SK-N-SH (cell line): ENCODE results near the gene FOXP1. TPM values are rescaled to one million over a fixed set of nuclear protein-coding genes. Genes with fewer than 3 reads are reported as not detected.

ENCODE experiments used
- CTCF ChIA-PET: fragments of 300-600, 350-600 bp; formaldehyde crosslinking; extraction: SDS; loops from one replicate; lab custom pipeline; 2021; lab: Yijun Ruan, JAX
- POLR2A ChIA-PET: fragments of 350-600 bp; sonication (Branson Sonifier 250); formaldehyde crosslinking; extraction: SDS; loops from one replicate; lab custom pipeline; 2020; ENCODE audit warnings: antibody characterized with exemption, inconsistent platforms; lab: Yijun Ruan, JAX
- DNase-seq: peaks from one replicate; pipeline ENCODE4 v3.0.0; 2012
- H2AFZ ChIP-seq: fragments of 200-600 bp; sonication (generic); 2 replicates; pipeline ENCODE4 v1.8.1; 2016; ENCODE audit warnings: antibody characterized with exemption, mild to moderate bottlenecking, low read depth
- H3F3A ChIP-seq: fragments of 200-600 bp; sonication (generic); replicated peaks from 2 replicates; pipeline ENCODE3; 2016; ENCODE audit warnings: antibody characterized with exemption, mild to moderate bottlenecking; ENCODE audit not compliant: insufficient read depth
- H3K27ac ChIP-seq, 2 experiments: fragments of 200-500 bp in 1 of 2; fragments of 200-600 bp in 1 of 2; sonication (Bioruptor generic) in 1 of 2; sonication (generic), shearing (Covaris generic) in 1 of 2; 2 replicates each; pipeline versions ENCODE4 v1.5.1 to v1.6.1; 2014 to 2016; ENCODE audit warnings: low read depth in 2 of 2, inconsistent platforms in 1 of 2, low read length in 1 of 2, mild to moderate bottlenecking in 1 of 2, mixed read lengths in 1 of 2
- H3K27me3 ChIP-seq: fragments of 200-600 bp; sonication (generic), shearing (Covaris generic); 2 replicates; pipeline ENCODE4 v1.6.1; 2016; ENCODE audit warnings: mixed run types; ENCODE audit not compliant: insufficient read depth
- H3K36me3 ChIP-seq, 2 experiments: fragments of 200-500 bp in 1 of 2; fragments of 200-600 bp in 1 of 2; sonication (Bioruptor generic) in 1 of 2; sonication (generic) in 1 of 2; replicated peaks in 1 of 2; 2 replicates each; pipeline versions ENCODE3 to v1.5.1; 2014 to 2016; ENCODE audit warnings: low read length in 1 of 2, mild to moderate bottlenecking in 1 of 2; ENCODE audit not compliant: insufficient read depth in 2 of 2, control insufficient read depth in 1 of 2
- H3K4me1 ChIP-seq, 2 experiments: fragments of 200-500 bp in 1 of 2; fragments of 200-600 bp in 1 of 2; sonication (Bioruptor generic) in 1 of 2; sonication (generic), shearing (Covaris generic) in 1 of 2; 2 replicates each; pipeline versions ENCODE4 v1.5.1 to v1.6.1; 2014 to 2016; ENCODE audit warnings: low read depth in 1 of 2, low read length in 1 of 2, mixed run types in 1 of 2; ENCODE audit not compliant: insufficient read depth in 2 of 2, control insufficient read depth in 1 of 2
- H3K4me2 ChIP-seq: fragments of 200-600 bp; sonication (generic), shearing (Covaris generic); 2 replicates; pipeline ENCODE4 v1.6.1; 2017; ENCODE audit warnings: mixed run types
- H3K4me3 ChIP-seq, 2 experiments: fragments of 200-500 bp in 1 of 2; fragments of 200-600 bp in 1 of 2; sonication (Bioruptor generic) in 1 of 2; sonication (generic), shearing (Covaris generic) in 1 of 2; 2 replicates each; pipeline versions ENCODE4 v1.5.1 to v1.8.1; 2014 to 2016; ENCODE audit warnings: low read depth in 2 of 2, inconsistent platforms in 1 of 2, low read length in 1 of 2, mild to moderate bottlenecking in 1 of 2, mixed read lengths in 1 of 2, moderate library complexity in 1 of 2
- H3K79me2 ChIP-seq: fragments of 200-600 bp; sonication (generic); 2 replicates; pipeline ENCODE4 v1.8.1; 2017; ENCODE audit warnings: mild to moderate bottlenecking; ENCODE audit not compliant: insufficient read depth
- H3K9ac ChIP-seq: fragments of 200-600 bp; sonication (generic); 2 replicates; pipeline ENCODE4 v1.6.1; 2017; ENCODE audit warnings: mixed run types
- H3K9me2 ChIP-seq: fragments of 200-600 bp; sonication (generic); 2 replicates; pipeline ENCODE4 v1.6.1; 2017; ENCODE audit warnings: mixed run types
- H3K9me3 ChIP-seq: fragments of 200-600 bp; sonication (generic); 2 replicates; pipeline ENCODE4 v1.6.1; 2017; ENCODE audit warnings: mixed run types, mild to moderate bottlenecking, moderate library complexity
- H4K20me1 ChIP-seq: fragments of 200-600 bp; sonication (generic); 2 replicates; pipeline ENCODE4 v1.6.1; 2017; ENCODE audit warnings: mild to moderate bottlenecking, mixed run types; ENCODE audit not compliant: insufficient read depth
- EP300 ChIP-seq, 2 experiments: IDR thresholded peaks; 2 replicates each; pipeline versions ENCODE4 v1.4.0 to v1.6.1; 2012; ENCODE audit warnings: borderline replicate concordance in 1 of 2, low read depth in 1 of 2, low read length in 1 of 2
- IRF3 ChIP-seq: fragments of 150-350 bp; IDR thresholded peaks from 2 replicates; pipeline ENCODE4 v1.6.1; 2016; ENCODE audit warnings: mild to moderate bottlenecking, low read depth, low read length
- MAX ChIP-seq: IDR thresholded peaks from 2 replicates; pipeline ENCODE4 v1.4.0; 2012; ENCODE audit warnings: low read depth
- MXI1 ChIP-seq: IDR thresholded peaks from 2 replicates; pipeline ENCODE4 v1.6.1; 2012; ENCODE audit warnings: mild to moderate bottlenecking, low read depth, low read length, improper control_type of control experiment
- RAD21 ChIP-seq: IDR thresholded peaks from 2 replicates; pipeline ENCODE4 v1.6.1; 2012; ENCODE audit warnings: mild to moderate bottlenecking, low read length
- RXRA ChIP-seq: IDR thresholded peaks from 2 replicates; pipeline ENCODE4 v1.4.0; 2012; ENCODE audit warnings: low read depth, mild to moderate bottlenecking, borderline replicate concordance
- TAF1 ChIP-seq: IDR thresholded peaks from 2 replicates; pipeline ENCODE4 v1.6.1; 2012; ENCODE audit warnings: low read depth, mild to moderate bottlenecking, low read length, moderate library complexity, borderline replicate concordance
- USF1 ChIP-seq: IDR thresholded peaks from 2 replicates; pipeline ENCODE4 v1.4.0; 2012; ENCODE audit warnings: low read depth, borderline replicate concordance
- WGBS: methylation state at CpG from one replicate; pipeline ENCODE4 v1.1.6; 2017; ENCODE audit warnings: low lambda C conversion rate; 5-methylcytosine and 5-hydroxymethylcytosine counted together
- polyA plus RNA-seq, 3 experiments: library from polyadenylated mRNA; depleted of rRNA; stranded (reverse); fragments of >200 nt; gene quantifications; 2 replicates each; pipeline ENCODE4 v1.2.3, GENCODE V29; 2012
- TF ChIP-seq, protein P1 (sequence below): fragments of 200-600 bp; sonication (generic); IDR thresholded peaks from 2 replicates; pipeline ENCODE4 v1.6.1; 2017; ENCODE audit warnings: antibody characterized with exemption, mild to moderate bottlenecking, moderate library complexity
- TF ChIP-seq, protein P2 (sequence below): fragments of 150-350 bp; IDR thresholded peaks from 2 replicates; pipeline ENCODE4 v1.6.1; 2017; ENCODE audit warnings: antibody characterized with exemption, low read length, low read depth, borderline replicate concordance
- TF ChIP-seq, protein P3 (sequence below): IDR thresholded peaks from 2 replicates; pipeline ENCODE4 v1.4.0; 2012; ENCODE audit warnings: low read depth, borderline replicate concordance

The FOXP1 gene
- polyA plus RNA-seq, 1 of the 3 experiments (the other 2 are of a cell fraction), result 8.8 TPM

GRCh38 chr3:71587958-71588357 lies 4.4 kb upstream of the FOXP1 start:
- Histone ChIP-seq H3K4me1 (peaks cover 4 to 22% of the 10 kb centered on the region in 2 experiments; a peak in 3 of 4 replicates), H3K36me3 (no peaks in the 10 kb centered on the region), H2AFZ (no peak overlapping the region), H3K27me3 (no peaks in the 10 kb centered on the region), H3K9ac (no peak overlapping the region), H3F3A (peaks cover 28% of the 10 kb centered on the region), H3K79me2 (peaks cover 43% of the 10 kb centered on the region), H3K9me2 (no peaks in the 10 kb centered on the region), H3K4me3 (no peak overlapping the region), H3K4me2 (no peak overlapping the region), H3K9me3 (peaks cover 4% of the 10 kb centered on the region; the same call in 1 of the 2 replicates), H3K27ac (peak overlapping the region in 1 of 2 experiments; percentile 18; a peak in 1 of 4 replicates), H4K20me1 (no peaks in the 10 kb centered on the region)
- TF ChIP-seq RXRA (no peak), USF1 (no peak), TAF1 (no peak), MXI1 (no peak)
- TF ChIP-seq, protein P1, sequence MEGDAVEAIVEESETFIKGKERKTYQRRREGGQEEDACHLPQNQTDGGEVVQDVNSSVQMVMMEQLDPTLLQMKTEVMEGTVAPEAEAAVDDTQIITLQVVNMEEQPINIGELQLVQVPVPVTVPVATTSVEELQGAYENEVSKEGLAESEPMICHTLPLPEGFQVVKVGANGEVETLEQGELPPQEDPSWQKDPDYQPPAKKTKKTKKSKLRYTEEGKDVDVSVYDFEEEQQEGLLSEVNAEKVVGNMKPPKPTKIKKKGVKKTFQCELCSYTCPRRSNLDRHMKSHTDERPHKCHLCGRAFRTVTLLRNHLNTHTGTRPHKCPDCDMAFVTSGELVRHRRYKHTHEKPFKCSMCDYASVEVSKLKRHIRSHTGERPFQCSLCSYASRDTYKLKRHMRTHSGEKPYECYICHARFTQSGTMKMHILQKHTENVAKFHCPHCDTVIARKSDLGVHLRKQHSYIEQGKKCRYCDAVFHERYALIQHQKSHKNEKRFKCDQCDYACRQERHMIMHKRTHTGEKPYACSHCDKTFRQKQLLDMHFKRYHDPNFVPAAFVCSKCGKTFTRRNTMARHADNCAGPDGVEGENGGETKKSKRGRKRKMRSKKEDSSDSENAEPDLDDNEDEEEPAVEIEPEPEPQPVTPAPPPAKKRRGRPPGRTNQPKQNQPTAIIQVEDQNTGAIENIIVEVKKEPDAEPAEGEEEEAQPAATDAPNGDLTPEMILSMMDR, result no peak
- TF ChIP-seq, protein P2, sequence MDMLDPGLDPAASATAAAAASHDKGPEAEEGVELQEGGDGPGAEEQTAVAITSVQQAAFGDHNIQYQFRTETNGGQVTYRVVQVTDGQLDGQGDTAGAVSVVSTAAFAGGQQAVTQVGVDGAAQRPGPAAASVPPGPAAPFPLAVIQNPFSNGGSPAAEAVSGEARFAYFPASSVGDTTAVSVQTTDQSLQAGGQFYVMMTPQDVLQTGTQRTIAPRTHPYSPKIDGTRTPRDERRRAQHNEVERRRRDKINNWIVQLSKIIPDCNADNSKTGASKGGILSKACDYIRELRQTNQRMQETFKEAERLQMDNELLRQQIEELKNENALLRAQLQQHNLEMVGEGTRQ, result no peak
- TF ChIP-seq, protein P3, sequence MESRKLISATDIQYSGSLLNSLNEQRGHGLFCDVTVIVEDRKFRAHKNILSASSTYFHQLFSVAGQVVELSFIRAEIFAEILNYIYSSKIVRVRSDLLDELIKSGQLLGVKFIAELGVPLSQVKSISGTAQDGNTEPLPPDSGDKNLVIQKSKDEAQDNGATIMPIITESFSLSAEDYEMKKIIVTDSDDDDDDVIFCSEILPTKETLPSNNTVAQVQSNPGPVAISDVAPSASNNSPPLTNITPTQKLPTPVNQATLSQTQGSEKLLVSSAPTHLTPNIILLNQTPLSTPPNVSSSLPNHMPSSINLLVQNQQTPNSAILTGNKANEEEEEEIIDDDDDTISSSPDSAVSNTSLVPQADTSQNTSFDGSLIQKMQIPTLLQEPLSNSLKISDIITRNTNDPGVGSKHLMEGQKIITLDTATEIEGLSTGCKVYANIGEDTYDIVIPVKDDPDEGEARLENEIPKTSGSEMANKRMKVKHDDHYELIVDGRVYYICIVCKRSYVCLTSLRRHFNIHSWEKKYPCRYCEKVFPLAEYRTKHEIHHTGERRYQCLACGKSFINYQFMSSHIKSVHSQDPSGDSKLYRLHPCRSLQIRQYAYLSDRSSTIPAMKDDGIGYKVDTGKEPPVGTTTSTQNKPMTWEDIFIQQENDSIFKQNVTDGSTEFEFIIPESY, result no peak
- ChIA-PET POLR2A (no interaction called here), CTCF (interaction anchor here (1.5 to 5.3 kb wide), 3 partner anchors 582 to 1038 kb away, joined by 4 to 43 read pairs (median 9); no protein-coding TSS in a partner anchor)
- no peak for DNase-seq
- 91% methylated on average over 3 of the region's 3 CpGs for WGBS

GRCh38 chr3:71586810-71587242 lies 3.3 kb upstream of the FOXP1 start:
- Histone ChIP-seq H4K20me1 (no peaks in the 10 kb centered on the region), H3K79me2 (peaks cover 55% of the 10 kb centered on the region), H3K36me3 (no peaks in the 10 kb centered on the region), H3K4me1 (peaks cover 4 to 22% of the 10 kb centered on the region in 2 experiments; a peak in 3 of 4 replicates), H2AFZ (no peak overlapping the region), H3K9me3 (peaks cover 4% of the 10 kb centered on the region; the same call in 1 of the 2 replicates), H3F3A (peaks cover 28% of the 10 kb centered on the region), H3K4me3 (no peak overlapping the region), H3K9me2 (no peaks in the 10 kb centered on the region), H3K27me3 (no peaks in the 10 kb centered on the region), H3K4me2 (no peak overlapping the region), H3K9ac (no peak overlapping the region), H3K27ac (no peak overlapping the region)
- no peak for TF ChIP-seq RAD21
- no peak for TF ChIP-seq MAX
- TF ChIP-seq IRF3, result no peak
- TF ChIP-seq EP300 (IDR thresholded peaks at IDR 0.05; ENCODE audit: borderline replicate concordance in 1 of 2, low read depth in 1 of 2, low read length in 1 of 2), result no peak
- WGBS, result 33% methylated on average over 5 of the region's 5 CpGs
- POLR2A ChIA-PET, result no interaction called here
- no peak for DNase-seq
- CTCF ChIA-PET, result interaction anchor here (0.6 to 5.3 kb wide), 17 partner anchors 12 to 1497 kb away, joined by 3 to 49 read pairs (median 4); no protein-coding TSS in a partner anchor
